Keratinocyte (primary cell): ENCODE data around the gene PLA2G12B. TPM values are rescaled to one million over a fixed set of nuclear protein-coding genes. Genes with fewer than 3 reads are reported as not detected.

Experiments used
- DNase-seq: peaks from one replicate; pipeline ENCODE4 v3.0.0-alpha.2; 2011; ENCODE audit warnings: low read depth, missing footprints, low spot score
- FAIRE-seq: peaks from 2 replicates; lab custom pipeline; 2011; peaks lifted over from hg19 to GRCh38; lab: Jason Lieb, UNC
- H2AFZ ChIP-seq: 2 replicates; pipeline ENCODE4 v1.6.0; 2012; ENCODE audit warnings: low read length, control low read depth, inconsistent platforms; ENCODE audit not compliant: control insufficient read depth
- H3K27ac ChIP-seq: 2 replicates; pipeline ENCODE4 v1.5.1; 2011; ENCODE audit warnings: low read length; ENCODE audit not compliant: control insufficient read depth, insufficient read depth
- H3K27me3 ChIP-seq: 3 replicates; pipeline ENCODE4 v1.6.0; 2011; ENCODE audit warnings: low read length; ENCODE audit not compliant: control insufficient read depth, insufficient read depth; ENCODE audit errors: extremely low read depth
- H3K36me3 ChIP-seq, 2 experiments: 2 replicates in 1 of 2; 3 replicates in 1 of 2; pipeline ENCODE4 v1.5.1; 2011; ENCODE audit warnings: low read length in 2 of 2, mild to moderate bottlenecking in 1 of 2; ENCODE audit not compliant: control insufficient read depth in 2 of 2, insufficient read depth in 2 of 2; ENCODE audit errors: extremely low read depth in 1 of 2
- H3K4me1 ChIP-seq: 3 replicates; pipeline ENCODE4 v1.5.1; 2011; ENCODE audit warnings: low read length; ENCODE audit not compliant: control insufficient read depth, insufficient read depth; ENCODE audit errors: extremely low read depth
- H3K4me2 ChIP-seq: 3 replicates; pipeline ENCODE4 v1.6.0; 2011; ENCODE audit warnings: low read depth, low read length; ENCODE audit not compliant: control insufficient read depth, insufficient read depth; ENCODE audit errors: extremely low read depth
- H3K4me3 ChIP-seq, 3 experiments: fragments of 200-600 bp in 1 of 3; sonication (generic) in 1 of 3; 2 replicates in 2 of 3; 3 replicates in 1 of 3; pipeline ENCODE4 v1.5.1; 2011 to 2016; ENCODE audit warnings: low read length in 3 of 3, mild to moderate bottlenecking in 3 of 3, control low read depth in 2 of 3, inconsistent platforms in 1 of 3, low read depth in 1 of 3, mixed read lengths in 1 of 3, mixed run types in 1 of 3, moderate library complexity in 1 of 3; ENCODE audit not compliant: control insufficient read depth in 2 of 3, insufficient read depth in 2 of 3; ENCODE audit errors: extremely low read depth in 1 of 3
- H3K79me2 ChIP-seq: 2 replicates; pipeline ENCODE4 v1.6.0; 2012; ENCODE audit warnings: low read length; ENCODE audit not compliant: control insufficient read depth, insufficient read depth
- H3K9ac ChIP-seq: 3 replicates; pipeline ENCODE4 v1.6.0; 2011; ENCODE audit warnings: low read length; ENCODE audit not compliant: control insufficient read depth, insufficient read depth; ENCODE audit errors: extremely low read depth
- H3K9me1 ChIP-seq: 3 replicates; pipeline ENCODE4 v1.6.0; 2011; ENCODE audit warnings: low read length; ENCODE audit not compliant: control insufficient read depth, insufficient read depth; ENCODE audit errors: extremely low read depth
- H3K9me3 ChIP-seq: 2 replicates; pipeline ENCODE4 v1.5.1; 2012; ENCODE audit warnings: low read depth, low read length; ENCODE audit not compliant: control insufficient read depth
- H4K20me1 ChIP-seq: 3 replicates; pipeline ENCODE4 v1.6.0; 2011; ENCODE audit warnings: low read length; ENCODE audit not compliant: control insufficient read depth, insufficient read depth; ENCODE audit errors: extremely low read depth
- EZH2 ChIP-seq: IDR thresholded peaks from one replicate; pipeline ENCODE4 v1.6.1; 2012; ENCODE audit warnings: inconsistent platforms, mild to moderate bottlenecking, low read length, moderate library complexity
- dilution Hi-C: fragments of 300-500 bp; cut with MboI; formaldehyde crosslinking; loops from one replicate; pipeline ENCODE4 v1.7.0; 2020; ENCODE audit warnings: low sequenced_read_pairs; ENCODE audit not compliant: extremely low pct_ligation_motif_present
- polyA plus RNA-seq, 5 experiments: library from polyadenylated mRNA; depleted of rRNA in 3 of 5; stranded (reverse) in 3 of 5; stranded (forward) in 1 of 5; unstranded in 1 of 5; fragments of >200 nt; gene quantifications; 1 replicate in 1 of 5; 2 replicates in 3 of 5; 3 replicates in 1 of 5; pipeline versions ENCODE4 v1.2.1 to v1.2.3, GENCODE V29; 2011 to 2012; ENCODE audit warnings: missing spikeins in 2 of 5, low read depth in 1 of 5, low replicate concordance in 1 of 5
- TF ChIP-seq, protein P1 (sequence below), 3 experiments: IDR thresholded peaks in 1 of 3; conservative IDR thresholded peaks in 1 of 3; optimal IDR thresholded peaks in 1 of 3; 2 replicates in 2 of 3; 3 replicates in 1 of 3; pipeline versions ENCODE3 to v1.5.1; 2011; ENCODE audit warnings: low read length in 3 of 3, mild to moderate bottlenecking in 3 of 3, moderate library complexity in 2 of 3, control low read depth in 1 of 3, inconsistent platforms in 1 of 3; ENCODE audit not compliant: insufficient read depth in 2 of 3; ENCODE audit errors: extremely low read depth in 1 of 3

PLA2G12B gene
- polyA plus RNA-seq, 1 donor (not counting 4 experiments of a cell fraction or from before 2014, with no cell fraction given) = not detected

DNA sequence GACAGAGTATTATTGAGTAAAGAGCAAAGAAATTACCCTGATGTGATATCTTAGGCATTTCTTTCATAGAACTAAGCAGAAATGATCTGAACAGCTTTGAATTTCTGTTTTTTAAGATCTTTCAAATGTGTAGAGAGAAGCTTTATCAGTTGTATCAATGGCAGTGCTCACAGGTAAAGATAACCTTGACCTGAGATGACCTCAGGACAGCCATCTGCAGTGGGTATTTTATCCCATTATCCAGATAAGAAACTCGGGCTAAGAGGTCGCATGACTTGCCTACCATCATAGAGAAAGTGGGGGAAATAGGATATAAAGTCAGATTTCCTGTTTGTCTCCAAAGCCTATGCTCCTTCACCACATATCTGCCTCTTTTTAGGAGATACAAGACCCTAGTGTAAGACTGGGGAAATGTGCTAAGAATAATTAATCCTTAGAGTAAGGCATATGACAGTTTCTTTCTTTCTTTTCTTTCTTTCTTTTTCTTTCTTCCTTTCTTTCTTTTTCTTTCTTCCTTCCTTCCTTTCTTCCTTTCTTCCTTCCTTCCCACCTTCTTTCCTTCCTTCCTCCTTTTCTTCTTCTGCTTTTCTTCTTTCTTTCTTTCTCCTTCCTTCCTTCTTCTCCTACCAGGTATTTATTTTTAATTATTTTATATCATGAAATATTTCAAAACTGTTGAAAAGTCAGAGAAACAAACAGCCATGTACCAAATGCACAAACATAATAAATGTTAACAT lies 10.9 kb downstream of the PLA2G12B start:
- Histone ChIP-seq H3K9ac (no peak overlapping the region), H3K4me1 (no peaks in the 10 kb centered on the region), H2AFZ (no peak overlapping the region), H3K4me2 (no peak overlapping the region), H3K79me2 (no peaks in the 10 kb centered on the region), H3K27me3 (no peaks in the 10 kb centered on the region), H3K9me1 (no peaks in the 10 kb centered on the region), H4K20me1 (no peaks in the 10 kb centered on the region), H3K9me3 (no peaks in the 10 kb centered on the region), H3K27ac (no peak overlapping the region), H3K36me3 (no peaks in the 10 kb centered on the region), H3K4me3 (no peak overlapping the region)
- no peak for TF ChIP-seq EZH2
- TF ChIP-seq, protein P1, sequence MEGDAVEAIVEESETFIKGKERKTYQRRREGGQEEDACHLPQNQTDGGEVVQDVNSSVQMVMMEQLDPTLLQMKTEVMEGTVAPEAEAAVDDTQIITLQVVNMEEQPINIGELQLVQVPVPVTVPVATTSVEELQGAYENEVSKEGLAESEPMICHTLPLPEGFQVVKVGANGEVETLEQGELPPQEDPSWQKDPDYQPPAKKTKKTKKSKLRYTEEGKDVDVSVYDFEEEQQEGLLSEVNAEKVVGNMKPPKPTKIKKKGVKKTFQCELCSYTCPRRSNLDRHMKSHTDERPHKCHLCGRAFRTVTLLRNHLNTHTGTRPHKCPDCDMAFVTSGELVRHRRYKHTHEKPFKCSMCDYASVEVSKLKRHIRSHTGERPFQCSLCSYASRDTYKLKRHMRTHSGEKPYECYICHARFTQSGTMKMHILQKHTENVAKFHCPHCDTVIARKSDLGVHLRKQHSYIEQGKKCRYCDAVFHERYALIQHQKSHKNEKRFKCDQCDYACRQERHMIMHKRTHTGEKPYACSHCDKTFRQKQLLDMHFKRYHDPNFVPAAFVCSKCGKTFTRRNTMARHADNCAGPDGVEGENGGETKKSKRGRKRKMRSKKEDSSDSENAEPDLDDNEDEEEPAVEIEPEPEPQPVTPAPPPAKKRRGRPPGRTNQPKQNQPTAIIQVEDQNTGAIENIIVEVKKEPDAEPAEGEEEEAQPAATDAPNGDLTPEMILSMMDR (optimal IDR thresholded peaks at IDR 0.05 in 1 of 3, IDR thresholded peaks at IDR 0.05 in 1 of 3, conservative IDR thresholded peaks at IDR 0.05 in 1 of 3; ENCODE audit: extremely low read depth in 1 of 3, insufficient read depth in 2 of 3, low read length in 3 of 3) = no peak
- FAIRE-seq = no peak
- DNase-seq = no peak
- dilution Hi-C loops = no loop called here

DNA sequence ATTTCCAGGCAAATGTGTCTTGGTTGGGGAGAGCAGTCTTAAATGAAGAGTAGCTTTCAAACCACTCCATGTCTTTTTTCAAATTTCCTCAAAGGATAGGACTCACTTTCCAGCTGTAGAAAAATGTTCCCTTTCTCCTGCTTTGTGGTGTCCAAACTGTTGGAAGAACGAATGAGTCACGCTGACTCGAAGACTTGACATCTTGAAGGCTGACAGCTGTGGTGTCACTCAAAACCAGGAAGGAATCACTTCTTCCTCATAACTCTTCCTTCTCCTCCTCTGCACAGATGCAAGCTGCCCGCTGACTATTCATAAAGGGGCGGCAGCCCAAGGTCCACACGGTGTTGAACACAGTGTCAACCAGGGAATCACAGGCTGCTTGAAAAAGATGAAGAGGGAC lies 19.2 kb downstream of the PLA2G12B start:
- DNase-seq = no peak
- H3K27ac ChIP-seq = no peak overlapping the region
- dilution Hi-C loops = no loop called here

More for the DNA sequence above, 19.2 kb downstream of the PLA2G12B start:
- no peaks in the 10 kb centered on the region for H3K4me1 ChIP-seq
- H3K79me2 ChIP-seq = no peaks in the 10 kb centered on the region
- no peaks in the 10 kb centered on the region for H3K9me3 ChIP-seq
- H3K9ac ChIP-seq = no peak overlapping the region
- H3K4me3 ChIP-seq = no peak overlapping the region
- no peaks in the 10 kb centered on the region for H3K27me3 ChIP-seq
- no peaks in the 10 kb centered on the region for H4K20me1 ChIP-seq
- H3K4me2 ChIP-seq = no peak overlapping the region
- no peak overlapping the region for H2AFZ ChIP-seq
- FAIRE-seq = no peak
- peaks cover 0 to 1% of the 10 kb centered on the region in 2 experiments for H3K36me3 ChIP-seq
- H3K9me1 ChIP-seq = no peaks in the 10 kb centered on the region
- no peak for TF ChIP-seq EZH2
- TF ChIP-seq, protein P1 (optimal IDR thresholded peaks at IDR 0.05 in 1 of 3, IDR thresholded peaks at IDR 0.05 in 1 of 3, conservative IDR thresholded peaks at IDR 0.05 in 1 of 3; ENCODE audit: extremely low read depth in 1 of 3, insufficient read depth in 2 of 3, low read length in 3 of 3) = no peak
